ENCODE results near the gene PHACTR2.

PHACTR2 gene

DNA sequence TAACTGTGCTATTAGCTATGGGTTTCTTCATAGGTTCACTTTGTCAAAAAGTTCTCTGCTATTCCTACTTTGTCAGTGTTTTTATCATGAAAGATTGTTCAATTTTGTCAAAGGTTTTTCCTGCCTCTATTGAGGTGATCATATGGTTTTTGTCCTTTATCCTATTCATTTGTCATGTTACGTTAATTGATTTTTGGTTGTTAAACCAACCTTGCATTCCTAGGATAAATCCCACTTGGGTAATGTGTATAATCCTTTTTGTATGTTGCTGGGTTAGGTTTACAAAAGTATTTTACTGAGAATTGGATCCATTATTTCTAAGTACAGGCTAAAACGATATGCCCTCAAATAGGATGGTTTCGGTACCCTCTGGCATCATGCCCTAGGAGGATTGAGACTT lies 5.0 kb downstream of the PHACTR2 start:
- H3K36me3 Mint-ChIP-seq (ENCODE audit: insufficient read depth), result peaks cover 3% of the 10 kb centered on the region
- H3K27ac Mint-ChIP-seq, result no peak overlapping the region
- H3K27me3 Mint-ChIP-seq, result no peaks in the 10 kb centered on the region
- H3K4me3 Mint-ChIP-seq, result no peak overlapping the region
- DNase-seq (no peak), ATAC-seq (replicated peaks) (no peak)
- H3K4me1 Mint-ChIP-seq (ENCODE audit: low read depth in 2 of 2), result peaks cover 19 to 51% of the 10 kb centered on the region in 2 donors
- H3K9me3 Mint-ChIP-seq, result no peaks in the 10 kb centered on the region

- Mint-ChIP-seq H3K4me1 (ENCODE audit: low read depth in 2 of 2) (peaks cover 28 to 56% of the 10 kb centered on the region in 2 donors), H3K27me3 (no peaks in the 10 kb centered on the region), H3K27ac (no peak overlapping the region), H3K4me3 (no peak overlapping the region), H3K9me3 (no peaks in the 10 kb centered on the region), H3K36me3 (ENCODE audit: insufficient read depth) (no peaks in the 10 kb centered on the region)
- ATAC-seq (replicated peaks) (no peak), DNase-seq (no peak)
These were observed 6.7 kb downstream of the PHACTR2 start for GRCh38 chr6:143684486-143684885.

- no peak for DNase-seq
- Mint-ChIP-seq H3K27ac (no peak overlapping the region), H3K9me3 (no peaks in the 10 kb centered on the region), H3K4me1 (ENCODE audit: low read depth in 2 of 2) (peaks cover 36 to 61% of the 10 kb centered on the region in 2 donors), H3K4me3 (no peak overlapping the region), H3K27me3 (no peaks in the 10 kb centered on the region), H3K36me3 (ENCODE audit: insufficient read depth) (no peaks in the 10 kb centered on the region)
- ATAC-seq (replicated peaks), result no peak
These were observed 7.9 kb downstream of the PHACTR2 start for GRCh38 chr6:143685653-143686052.

DNA sequence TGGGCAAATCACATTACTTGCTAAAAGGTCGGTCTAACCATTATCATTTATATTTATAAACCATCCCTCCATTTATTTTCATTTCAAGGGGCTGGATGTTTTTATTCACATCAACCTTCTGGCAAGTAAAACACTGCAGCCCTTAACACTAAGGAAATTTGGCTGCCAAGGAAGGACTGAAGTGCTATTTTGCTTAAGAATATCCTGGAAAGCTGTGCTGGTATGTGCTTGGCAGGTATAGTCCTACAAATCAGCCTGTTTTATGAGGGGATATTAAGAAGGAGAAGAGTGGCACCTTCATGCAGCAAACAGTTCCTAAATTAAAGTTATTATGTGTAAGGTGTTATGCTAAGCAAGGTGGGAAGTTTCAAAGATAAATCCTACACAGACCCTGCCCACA lies 9.8 kb downstream of the PHACTR2 start:
- ATAC-seq (replicated peaks), result no peak
- Mint-ChIP-seq H3K4me3 (no peak overlapping the region), H3K4me1 (ENCODE audit: low read depth in 2 of 2) (peaks cover 31 to 51% of the 10 kb centered on the region in 2 donors), H3K27me3 (no peaks in the 10 kb centered on the region), H3K36me3 (ENCODE audit: insufficient read depth) (no peaks in the 10 kb centered on the region), H3K9me3 (no peaks in the 10 kb centered on the region), H3K27ac (no peak overlapping the region)
- DNase-seq, result no peak

- H3K9me3 Mint-ChIP-seq, result no peaks in the 10 kb centered on the region
- H3K36me3 Mint-ChIP-seq (ENCODE audit: insufficient read depth), result peaks cover 2% of the 10 kb centered on the region
- no peak overlapping the region for H3K4me3 Mint-ChIP-seq
- DNase-seq, result no peak
- H3K27ac Mint-ChIP-seq, result no peak overlapping the region
- no peak for ATAC-seq (replicated peaks)
- H3K27me3 Mint-ChIP-seq, result no peaks in the 10 kb centered on the region
- peaks cover 38 to 46% of the 10 kb centered on the region in 2 donors for H3K4me1 Mint-ChIP-seq (ENCODE audit: low read depth in 2 of 2)
These were observed 10.9 kb downstream of the PHACTR2 start for GRCh38 chr6:143688681-143689080.

- no peaks in the 10 kb centered on the region for H3K9me3 Mint-ChIP-seq
- H3K36me3 Mint-ChIP-seq (ENCODE audit: insufficient read depth), result peaks cover 2% of the 10 kb centered on the region
- H3K4me3 Mint-ChIP-seq, result peak overlapping the region in 1 of 2 donors; percentile 48
- peak overlapping the region; percentile 5 to 68 for H3K27ac Mint-ChIP-seq
- DNase-seq (no peak), ATAC-seq (replicated peaks) (no peak)
- no peaks in the 10 kb centered on the region for H3K27me3 Mint-ChIP-seq
- peaks cover 39 to 46% of the 10 kb centered on the region in 2 donors for H3K4me1 Mint-ChIP-seq (ENCODE audit: low read depth in 2 of 2)
These were observed 12.1 kb downstream of the PHACTR2 start for GRCh38 chr6:143689852-143690251.

GRCh38 chr6:143691155-143691554 lies 13.4 kb downstream of the PHACTR2 start:
- no peak for DNase-seq
- no peak for ATAC-seq (replicated peaks)
- Mint-ChIP-seq H3K36me3 (ENCODE audit: insufficient read depth) (peaks cover 2% of the 10 kb centered on the region), H3K9me3 (no peaks in the 10 kb centered on the region), H3K4me3 (no peak overlapping the region), H3K4me1 (ENCODE audit: low read depth in 2 of 2) (peaks cover 41 to 59% of the 10 kb centered on the region in 2 donors), H3K27me3 (no peaks in the 10 kb centered on the region), H3K27ac (peak overlapping the region in 1 of 2 donors; percentile 52)

- no peaks in the 10 kb centered on the region for H3K27me3 Mint-ChIP-seq
- H3K9me3 Mint-ChIP-seq, result no peaks in the 10 kb centered on the region
- DNase-seq (no peak), ATAC-seq (replicated peaks) (no peak)
- H3K4me3 Mint-ChIP-seq, result no peak overlapping the region
- peak overlapping the region in 1 of 2 donors; percentile 52 for H3K27ac Mint-ChIP-seq
- H3K36me3 Mint-ChIP-seq (ENCODE audit: insufficient read depth), result peaks cover 2% of the 10 kb centered on the region
- H3K4me1 Mint-ChIP-seq (ENCODE audit: low read depth in 2 of 2), result peaks cover 46 to 64% of the 10 kb centered on the region in 2 donors
These were observed 14.3 kb downstream of the PHACTR2 start for GRCh38 chr6:143691900-143692636.

- Mint-ChIP-seq H3K27me3 (no peaks in the 10 kb centered on the region), H3K4me1 (ENCODE audit: low read depth in 2 of 2) (peaks cover 46 to 63% of the 10 kb centered on the region in 2 donors), H3K36me3 (ENCODE audit: insufficient read depth) (peaks cover 2% of the 10 kb centered on the region), H3K4me3 (no peak overlapping the region), H3K27ac (no peak overlapping the region), H3K9me3 (no peaks in the 10 kb centered on the region)
- ATAC-seq (replicated peaks), result no peak
- DNase-seq, result no peak
These were observed 14.9 kb downstream of the PHACTR2 start for GRCh38 chr6:143692696-143693095.

- H3K27ac Mint-ChIP-seq, result peak overlapping the region; percentile 8 to 27
These were observed 16.2 kb downstream of the PHACTR2 start for GRCh38 chr6:143694013-143694412.

GRCh38 chr6:143694560-143694959 lies 16.8 kb downstream of the PHACTR2 start:
- no peak overlapping the region for H3K4me3 Mint-ChIP-seq
- H3K9me3 Mint-ChIP-seq, result no peaks in the 10 kb centered on the region
- H3K4me1 Mint-ChIP-seq (ENCODE audit: low read depth in 2 of 2), result peaks cover 39 to 57% of the 10 kb centered on the region in 2 donors
- H3K36me3 Mint-ChIP-seq (ENCODE audit: insufficient read depth), result peaks cover 2% of the 10 kb centered on the region
- ATAC-seq (replicated peaks) (no peak), DNase-seq (no peak)
- no peaks in the 10 kb centered on the region for H3K27me3 Mint-ChIP-seq
- peak overlapping the region; percentile 8 to 27 for H3K27ac Mint-ChIP-seq

More at GRCh38 chr6:143694013-143694412, 16.2 kb downstream of the PHACTR2 start:
- ATAC-seq (replicated peaks), result no peak
- Mint-ChIP-seq H3K27me3 (no peaks in the 10 kb centered on the region), H3K9me3 (no peaks in the 10 kb centered on the region), H3K4me3 (peak overlapping the region in 1 of 2 donors; percentile 42), H3K36me3 (ENCODE audit: insufficient read depth) (peaks cover 2% of the 10 kb centered on the region), H3K4me1 (ENCODE audit: low read depth in 2 of 2) (peaks cover 41 to 57% of the 10 kb centered on the region in 2 donors)
- DNase-seq, result no peak

DNA sequence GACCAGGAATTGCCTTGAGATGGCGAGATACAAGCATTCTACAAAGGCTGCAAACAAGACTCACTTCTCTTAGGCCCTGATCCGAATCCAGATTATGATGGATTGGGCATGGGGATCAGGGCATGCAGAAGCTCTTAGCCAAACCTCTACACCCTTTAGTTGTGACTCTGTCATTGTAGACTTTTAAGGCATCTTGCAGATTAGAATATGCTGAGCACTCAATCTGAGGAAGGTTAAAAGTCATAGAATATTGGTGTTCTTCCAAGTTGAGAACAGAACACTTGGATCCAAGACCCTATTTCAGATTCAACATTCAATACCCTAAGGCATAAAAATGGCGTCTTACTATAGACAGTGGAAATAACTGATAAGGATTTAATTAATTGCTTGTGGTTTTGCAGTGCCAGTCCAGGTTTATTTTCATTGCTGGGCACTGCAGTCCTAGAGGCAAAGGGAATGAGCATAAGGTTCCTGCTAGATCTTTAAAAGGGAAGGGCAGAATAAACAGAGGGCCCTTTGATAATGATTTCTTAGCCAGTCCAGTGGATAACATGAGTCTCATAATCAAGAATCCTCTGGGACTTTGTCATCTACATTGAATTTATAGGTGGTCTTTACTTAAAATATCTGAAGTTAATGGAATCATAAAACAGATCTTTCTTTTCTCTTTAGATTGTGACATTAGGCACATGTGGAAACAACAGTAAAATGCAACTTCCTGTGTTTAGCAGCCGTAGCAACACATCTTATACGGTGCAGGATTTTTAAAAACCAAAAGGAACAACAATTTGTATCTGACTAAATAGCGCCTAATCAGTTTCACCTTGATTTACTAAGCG lies 17.6 kb downstream of the PHACTR2 start:
- ATAC-seq (replicated peaks), result peak; percentile 59

DNA sequence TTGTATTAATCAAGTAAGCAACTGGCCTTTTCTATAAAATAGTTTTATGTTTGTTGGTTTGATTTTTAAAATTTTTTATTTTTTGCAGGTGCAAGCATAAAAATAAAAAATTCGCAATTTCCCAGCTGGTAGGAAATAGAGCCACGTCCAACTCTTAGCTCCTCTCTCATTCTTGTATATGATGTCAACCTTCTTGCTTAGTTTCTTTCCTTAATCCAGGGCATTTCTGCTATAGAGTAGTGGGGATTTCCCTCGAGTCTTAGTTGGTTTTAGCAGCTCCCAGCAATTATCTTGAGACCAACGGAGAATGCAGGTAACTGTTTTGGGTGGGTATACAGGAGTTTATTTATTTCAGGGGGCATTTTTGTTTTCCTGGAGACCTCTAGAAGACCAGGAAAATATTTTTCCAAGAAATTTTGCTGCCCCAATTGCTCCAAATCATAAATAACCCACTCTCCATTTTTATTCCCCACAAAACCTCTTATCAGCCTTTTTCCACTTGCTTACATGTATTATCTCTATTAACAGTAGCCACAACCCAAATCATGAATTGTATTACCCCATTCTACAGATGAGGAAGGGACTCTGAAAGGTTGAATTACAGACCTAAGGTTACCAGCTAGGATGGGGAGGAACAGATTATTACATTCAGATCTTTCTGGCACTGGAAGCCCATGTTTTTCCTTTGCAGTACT lies 18.4 kb downstream of the PHACTR2 start:
- peaks cover 2% of the 10 kb centered on the region for H3K36me3 Mint-ChIP-seq (ENCODE audit: insufficient read depth)
- peak overlapping the region in 1 of 2 donors; percentile 27 for H3K27ac Mint-ChIP-seq
- DNase-seq (no peak), ATAC-seq (replicated peaks) (peak; percentile 27)
- peak overlapping the region in 1 of 2 donors; percentile 23 for H3K4me3 Mint-ChIP-seq
- no peaks in the 10 kb centered on the region for H3K27me3 Mint-ChIP-seq
- peaks cover 29 to 52% of the 10 kb centered on the region in 2 donors for H3K4me1 Mint-ChIP-seq (ENCODE audit: low read depth in 2 of 2)
- H3K9me3 Mint-ChIP-seq, result no peaks in the 10 kb centered on the region

More for the DNA sequence above, 17.6 kb downstream of the PHACTR2 start:
- DNase-seq, result no peak
- Mint-ChIP-seq H3K36me3 (ENCODE audit: insufficient read depth) (peaks cover 2% of the 10 kb centered on the region), H3K27me3 (no peaks in the 10 kb centered on the region), H3K9me3 (no peaks in the 10 kb centered on the region), H3K4me1 (ENCODE audit: low read depth in 2 of 2) (peaks cover 32 to 53% of the 10 kb centered on the region in 2 donors), H3K4me3 (peak overlapping the region in 1 of 2 donors; percentile 23), H3K27ac (peak overlapping the region in 1 of 2 donors; percentile 27)
